ENCODE measurements around the gene EMP3.
"Not testable (repeated sequence)": the region's sequence is repeated elsewhere in the genome, so short reads cannot be mapped to it uniquely, and the experiment has no call there.

The EMP3 gene

GRCh38 chr19:48303367-48303766 lies 22.0 kb upstream of the EMP3 start:
- no peak overlapping the region for H3K27ac Mint-ChIP-seq
- no peaks in the 10 kb centered on the region for H3K4me1 Mint-ChIP-seq (ENCODE audit: low read depth)
- DNase-seq: no peak
- no peaks in the 10 kb centered on the region for H3K27me3 Mint-ChIP-seq
- no peaks in the 10 kb centered on the region for H3K9me3 Mint-ChIP-seq
- no peak overlapping the region for H3K4me3 Mint-ChIP-seq
- H3K36me3 Mint-ChIP-seq (ENCODE audit: low read depth): no peaks in the 10 kb centered on the region

GRCh38 chr19:48303866-48304265 lies 21.5 kb upstream of the EMP3 start:
- H3K36me3 Mint-ChIP-seq (ENCODE audit: low read depth): no peaks in the 10 kb centered on the region
- no peaks in the 10 kb centered on the region for H3K9me3 Mint-ChIP-seq
- no peaks in the 10 kb centered on the region for H3K4me1 Mint-ChIP-seq (ENCODE audit: low read depth)
- no peak for DNase-seq
- H3K4me3 Mint-ChIP-seq: no peak overlapping the region
- no peak overlapping the region for H3K27ac Mint-ChIP-seq
- no peaks in the 10 kb centered on the region for H3K27me3 Mint-ChIP-seq

- Mint-ChIP-seq H3K9me3 (no peaks in the 10 kb centered on the region), H3K27me3 (no peaks in the 10 kb centered on the region), H3K36me3 (ENCODE audit: low read depth) (no peaks in the 10 kb centered on the region)
Observed at GRCh38 chr19:48308631-48309586, 16.4 kb upstream of the EMP3 start.

GRCh38 chr19:48309731-48310130 lies 15.6 kb upstream of the EMP3 start:
- not testable (repeated sequence) for H3K4me3 Mint-ChIP-seq; DNase-seq; H3K36me3 Mint-ChIP-seq (ENCODE audit: low read depth); H3K27me3 Mint-ChIP-seq; H3K9me3 Mint-ChIP-seq; H3K4me1 Mint-ChIP-seq (ENCODE audit: low read depth); H3K27ac Mint-ChIP-seq

More at GRCh38 chr19:48308631-48309586, 16.4 kb upstream of the EMP3 start:
- Mint-ChIP-seq H3K27ac (no peak overlapping the region), H3K4me1 (ENCODE audit: low read depth) (no peaks in the 10 kb centered on the region), H3K4me3 (no peak overlapping the region)
- no peak for DNase-seq

- DNase-seq: no peak
- no peaks in the 10 kb centered on the region for H3K27me3 Mint-ChIP-seq
- H3K4me1 Mint-ChIP-seq (ENCODE audit: low read depth): no peaks in the 10 kb centered on the region
Observed at GRCh38 chr19:48310227-48310626, 15.1 kb upstream of the EMP3 start.

GRCh38 chr19:48311384-48311783 lies 14.0 kb upstream of the EMP3 start:
- Mint-ChIP-seq H3K27me3 (no peaks in the 10 kb centered on the region), H3K4me3 (no peak overlapping the region), H3K9me3 (no peaks in the 10 kb centered on the region), H3K4me1 (ENCODE audit: low read depth) (no peaks in the 10 kb centered on the region), H3K36me3 (ENCODE audit: low read depth) (no peaks in the 10 kb centered on the region), H3K27ac (no peak overlapping the region)
- DNase-seq: no peak

More at GRCh38 chr19:48310227-48310626, 15.1 kb upstream of the EMP3 start:
- Mint-ChIP-seq H3K9me3 (no peaks in the 10 kb centered on the region), H3K4me3 (no peak overlapping the region), H3K27ac (no peak overlapping the region), H3K36me3 (ENCODE audit: low read depth) (no peaks in the 10 kb centered on the region)

- H3K36me3 Mint-ChIP-seq (ENCODE audit: low read depth): no peaks in the 10 kb centered on the region
- no peak overlapping the region for H3K4me3 Mint-ChIP-seq
- no peaks in the 10 kb centered on the region for H3K27me3 Mint-ChIP-seq
- no peak for DNase-seq
- H3K4me1 Mint-ChIP-seq (ENCODE audit: low read depth): peaks cover 10% of the 10 kb centered on the region
- no peaks in the 10 kb centered on the region for H3K9me3 Mint-ChIP-seq
- no peak overlapping the region for H3K27ac Mint-ChIP-seq
Observed at GRCh38 chr19:48315712-48316111, 9.6 kb upstream of the EMP3 start.

- H3K36me3 Mint-ChIP-seq (ENCODE audit: low read depth); H3K4me3 Mint-ChIP-seq; DNase-seq; H3K27ac Mint-ChIP-seq; H3K27me3 Mint-ChIP-seq; H3K9me3 Mint-ChIP-seq: not testable (repeated sequence)
- H3K4me1 Mint-ChIP-seq (ENCODE audit: low read depth): peaks cover 27% of the 10 kb centered on the region
Observed at GRCh38 chr19:48317708-48317960, 7.7 kb upstream of the EMP3 start.

GRCh38 chr19:48318286-48318987 lies 6.9 kb upstream of the EMP3 start:
- Mint-ChIP-seq H3K4me1 (ENCODE audit: low read depth) (peaks cover 33% of the 10 kb centered on the region), H3K36me3 (ENCODE audit: low read depth) (peaks cover 2% of the 10 kb centered on the region), H3K27me3 (no peaks in the 10 kb centered on the region), H3K27ac (no peak overlapping the region), H3K4me3 (no peak overlapping the region), H3K9me3 (no peaks in the 10 kb centered on the region)
- no peak for DNase-seq

- peak; percentile 85 for DNase-seq
- Mint-ChIP-seq H3K4me3 (no peak overlapping the region), H3K27me3 (no peaks in the 10 kb centered on the region), H3K27ac (peak overlapping the region; percentile 100), H3K4me1 (ENCODE audit: low read depth) (peaks cover 45% of the 10 kb centered on the region), H3K9me3 (no peaks in the 10 kb centered on the region), H3K36me3 (ENCODE audit: low read depth) (peaks cover 2% of the 10 kb centered on the region)
Observed at GRCh38 chr19:48319647-48320541, 5.5 kb upstream of the EMP3 start.

GRCh38 chr19:48321372-48321621 lies 4.1 kb upstream of the EMP3 start:
- H3K4me1 Mint-ChIP-seq (ENCODE audit: low read depth): peaks cover 54% of the 10 kb centered on the region

GRCh38 chr19:48321622-48322591 lies 3.4 kb upstream of the EMP3 start:
- Mint-ChIP-seq H3K27ac (peak overlapping the region; percentile 100), H3K4me3 (peak overlapping the region; percentile 88), H3K27me3 (no peaks in the 10 kb centered on the region), H3K4me1 (ENCODE audit: low read depth) (peaks cover 58% of the 10 kb centered on the region), H3K36me3 (ENCODE audit: low read depth) (peaks cover 17% of the 10 kb centered on the region), H3K9me3 (no peaks in the 10 kb centered on the region)
- DNase-seq: peak; percentile 98

More at GRCh38 chr19:48321372-48321621, 4.1 kb upstream of the EMP3 start:
- Mint-ChIP-seq H3K27me3 (no peaks in the 10 kb centered on the region), H3K36me3 (ENCODE audit: low read depth) (peaks cover 12% of the 10 kb centered on the region), H3K9me3 (no peaks in the 10 kb centered on the region), H3K4me3 (peak overlapping the region; percentile 88), H3K27ac (peak overlapping the region; percentile 100)
- DNase-seq: peak; percentile 94

- H3K27me3 Mint-ChIP-seq: no peaks in the 10 kb centered on the region
- peaks cover 66% of the 10 kb centered on the region for H3K36me3 Mint-ChIP-seq (ENCODE audit: low read depth)
- no peaks in the 10 kb centered on the region for H3K9me3 Mint-ChIP-seq
- H3K4me3 Mint-ChIP-seq: peak overlapping the region; percentile 76
- H3K27ac Mint-ChIP-seq: peak overlapping the region; percentile 90
- peak; percentile 58 for DNase-seq
- peaks cover 75% of the 10 kb centered on the region for H3K4me1 Mint-ChIP-seq (ENCODE audit: low read depth)
Observed at GRCh38 chr19:48329167-48329891, 4.0 kb downstream of the EMP3 start.

Data from activated T-cell treated with anti-CD3 and anti-CD28 coated beads, Interleukin-2, amount 50 U/mL, for 24 hours (primary cell).